ENCODE data around the gene LMBRD1.
"Not testable (repeated sequence)": the region's sequence is repeated elsewhere in the genome, so short reads cannot be mapped to it uniquely, and the experiment has no call there.

LMBRD1 gene

DNA sequence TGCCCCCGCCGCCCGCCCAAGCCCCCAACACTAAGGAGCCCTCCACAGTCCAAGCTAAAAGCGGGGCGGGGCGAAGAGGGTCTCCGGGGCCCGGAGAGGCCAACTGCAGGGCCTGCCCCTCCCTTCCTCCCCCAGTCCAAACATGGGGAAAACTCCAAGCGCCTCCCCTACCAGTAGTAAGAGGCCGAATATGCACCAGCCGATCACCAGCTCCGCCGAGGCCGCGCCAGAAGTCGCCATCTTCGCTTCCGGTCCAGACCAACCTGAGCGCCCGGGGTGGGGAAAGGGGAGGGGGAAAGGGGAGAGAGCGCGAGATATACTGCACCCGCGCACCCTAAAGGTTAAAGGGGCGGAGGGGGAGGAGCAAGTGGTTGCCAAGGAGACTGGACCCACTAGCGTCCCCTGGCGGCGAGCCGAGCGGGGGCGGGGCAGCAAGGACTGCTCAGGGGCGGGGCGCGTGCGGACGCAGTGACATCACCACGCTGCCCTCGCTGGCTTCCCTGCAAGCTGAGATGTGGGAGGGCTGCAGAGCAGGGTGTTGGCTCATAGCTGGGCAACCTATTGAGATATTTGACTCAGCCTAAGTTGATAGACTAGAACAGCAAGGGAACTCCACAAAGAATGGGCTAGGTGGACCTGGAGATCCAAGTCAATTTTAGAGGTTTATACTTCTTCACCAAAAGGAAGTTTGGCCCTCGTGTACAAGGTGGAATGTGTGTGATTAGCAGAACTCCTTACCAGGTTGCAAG lies at the start of gene LMBRD1:
Gene LMBRD1 (minus strand): TSS at position 369 of the 749 bp plus-strand sequence. CDS start 129 bp downstream, at position 240.
- DNase-seq = peak; percentile 97 to 99

DNA sequence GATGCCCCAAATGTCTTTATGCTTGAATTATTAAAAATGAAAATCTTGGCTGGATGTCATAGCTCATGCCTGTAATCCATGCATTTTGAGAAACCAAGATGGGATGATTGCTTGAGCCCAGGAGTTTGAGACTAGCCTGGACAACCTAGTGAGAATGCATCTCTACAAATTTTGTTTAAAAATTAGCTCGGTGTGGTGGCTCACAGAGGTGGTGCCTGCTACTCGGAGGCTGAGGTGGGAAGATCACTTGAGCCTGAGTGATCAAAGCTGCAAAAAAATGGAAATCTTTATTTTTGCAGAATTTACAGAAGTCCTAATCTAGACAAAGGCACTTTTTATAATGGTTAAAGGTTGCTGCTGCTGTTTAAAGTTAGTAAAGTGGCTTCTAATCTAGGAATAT lies 49.5 kb upstream of the LMBRD1 start:
- no peak for DNase-seq

DNA sequence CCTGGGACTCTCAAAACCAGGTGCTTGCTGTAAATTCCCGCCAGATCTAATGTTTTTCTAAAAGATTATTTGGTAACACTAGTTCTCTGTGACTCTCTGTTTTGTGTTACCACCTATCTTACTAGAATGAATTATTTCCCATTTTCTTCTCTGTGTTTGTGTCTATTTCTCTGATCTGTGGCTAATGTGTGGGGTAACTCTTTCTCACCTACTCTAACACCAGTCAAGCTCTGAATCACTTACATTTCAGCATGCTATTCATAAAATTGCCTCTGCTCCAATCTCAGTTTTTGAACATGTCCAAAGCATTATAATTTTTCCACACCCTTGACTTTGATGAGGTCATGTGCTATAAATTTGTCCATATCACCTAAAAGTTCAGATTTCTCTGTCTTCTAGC lies 46.4 kb upstream of the LMBRD1 start:
- DNase-seq = no peak

DNA sequence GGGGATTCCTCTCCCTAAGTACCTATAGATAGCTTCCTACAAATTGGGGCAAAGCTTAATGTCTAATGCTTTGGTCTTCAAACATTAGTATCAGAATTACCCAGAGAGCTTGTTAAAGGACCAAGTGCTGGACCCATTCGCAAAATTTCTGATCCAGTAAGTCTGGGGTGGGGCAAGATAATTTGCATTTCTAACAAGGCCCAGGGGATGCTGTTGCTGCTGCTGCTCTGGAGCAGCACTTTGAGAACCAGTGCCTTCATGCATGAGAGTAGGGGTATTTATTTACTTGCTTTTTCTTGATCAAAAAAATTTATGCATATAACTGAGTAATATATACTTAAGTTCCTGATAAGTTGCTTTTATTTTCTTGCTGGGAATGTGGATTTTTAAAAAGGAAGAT lies 45.1 kb upstream of the LMBRD1 start:
- no peak for DNase-seq

DNA sequence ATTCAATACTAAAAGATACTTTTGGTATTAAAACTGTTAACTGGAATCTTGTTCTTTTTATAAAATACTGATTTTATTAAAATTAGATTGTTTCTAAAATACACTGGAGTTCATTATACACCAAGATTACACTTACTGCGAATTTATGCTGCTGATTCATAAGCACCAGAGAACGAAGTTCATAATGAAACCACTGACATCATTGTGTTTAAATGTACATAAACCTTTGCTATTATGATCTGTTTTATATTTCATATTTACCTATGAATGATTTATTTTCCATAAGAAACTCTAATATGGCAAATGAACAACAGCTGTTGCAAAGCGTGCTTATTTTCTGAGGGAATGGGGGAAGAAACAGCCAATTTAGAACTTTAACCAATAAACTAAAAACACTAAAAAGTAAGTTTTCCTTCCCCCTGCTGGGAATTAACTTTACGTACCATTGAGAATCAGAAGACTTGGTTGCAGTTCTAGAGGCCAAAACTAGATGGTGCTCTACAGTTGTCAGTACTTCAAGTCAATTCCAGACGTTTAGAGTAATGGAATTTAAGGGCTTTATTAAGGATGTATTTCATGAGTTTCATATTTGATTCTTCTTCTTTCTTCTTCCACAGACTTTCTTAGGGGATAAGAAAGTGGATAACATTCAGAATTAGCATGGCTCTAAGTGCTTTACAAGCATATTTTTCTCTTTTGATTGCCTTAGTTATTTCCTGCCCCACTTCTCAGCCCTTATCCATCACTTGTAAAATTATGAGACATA lies 38.8 kb upstream of the LMBRD1 start:
- peak in 1 of 2 donors; percentile 17 for DNase-seq

DNA sequence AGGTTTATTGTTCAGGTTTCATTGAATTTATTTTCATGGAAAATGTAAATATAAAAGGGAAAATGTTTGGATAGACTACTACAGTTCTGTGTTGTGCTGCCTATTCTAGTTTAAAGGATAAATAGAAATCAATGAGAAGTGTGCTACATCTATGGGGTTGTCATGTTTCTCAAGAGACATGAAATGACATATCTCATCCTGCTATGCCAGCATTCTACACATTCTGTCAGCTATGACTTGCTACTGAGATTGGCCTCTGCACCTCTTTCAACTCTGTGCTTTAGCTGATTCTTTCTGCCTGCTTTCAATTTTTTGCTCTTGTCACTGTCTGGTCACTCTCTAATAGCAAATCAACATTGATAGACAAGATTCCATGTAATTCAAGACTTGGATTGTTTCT lies 35.7 kb upstream of the LMBRD1 start:
- no peak for DNase-seq

DNA sequence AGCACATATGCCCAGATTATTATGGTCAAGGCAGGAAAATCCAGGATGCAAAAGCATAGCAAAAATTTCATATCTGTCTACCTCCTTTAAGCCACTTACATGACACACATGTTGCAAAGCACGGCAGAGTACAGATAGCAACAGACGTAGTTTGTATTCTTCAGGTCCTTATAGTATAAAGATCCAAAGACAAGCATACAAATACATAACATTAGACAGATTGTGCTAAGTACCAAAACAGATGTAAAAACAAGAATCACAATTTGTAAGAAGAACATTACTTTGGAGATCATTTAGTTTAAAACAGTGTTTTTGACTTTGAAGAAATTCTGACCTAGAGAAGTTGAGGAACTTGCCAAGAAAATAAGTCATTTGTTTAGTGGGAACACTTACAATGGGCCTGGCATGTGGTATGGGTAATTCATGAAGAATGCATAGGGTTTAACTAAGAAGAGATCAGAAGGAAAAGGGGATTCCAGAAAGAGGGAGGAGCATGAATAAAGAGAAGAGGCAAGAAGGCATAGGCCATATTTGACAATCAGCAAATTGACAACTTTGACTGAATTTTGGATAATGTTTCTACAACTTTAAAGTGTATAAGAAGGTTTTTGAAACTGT lies 30.6 kb upstream of the LMBRD1 start:
- no peak for DNase-seq

DNA sequence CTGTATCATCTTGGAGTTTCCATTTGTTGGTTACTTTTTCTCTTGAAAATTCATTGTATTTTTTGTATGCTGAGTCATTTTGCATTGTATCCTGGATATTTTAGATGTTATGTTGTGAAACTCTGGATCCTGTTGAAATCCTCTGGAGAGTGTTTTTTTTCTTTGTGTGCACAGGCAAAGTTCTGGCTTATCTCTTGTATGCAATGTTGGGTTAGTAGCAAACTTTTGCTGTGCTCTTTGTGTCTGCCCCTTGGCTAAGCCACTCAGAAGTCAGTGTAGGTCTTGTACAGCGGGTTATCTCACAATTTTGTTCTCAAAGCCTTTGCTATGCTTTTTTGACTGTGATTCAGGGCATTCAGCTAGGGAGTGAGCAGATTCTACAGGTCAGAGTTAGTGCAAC lies 29.1 kb upstream of the LMBRD1 start:
- no peak for DNase-seq

DNA sequence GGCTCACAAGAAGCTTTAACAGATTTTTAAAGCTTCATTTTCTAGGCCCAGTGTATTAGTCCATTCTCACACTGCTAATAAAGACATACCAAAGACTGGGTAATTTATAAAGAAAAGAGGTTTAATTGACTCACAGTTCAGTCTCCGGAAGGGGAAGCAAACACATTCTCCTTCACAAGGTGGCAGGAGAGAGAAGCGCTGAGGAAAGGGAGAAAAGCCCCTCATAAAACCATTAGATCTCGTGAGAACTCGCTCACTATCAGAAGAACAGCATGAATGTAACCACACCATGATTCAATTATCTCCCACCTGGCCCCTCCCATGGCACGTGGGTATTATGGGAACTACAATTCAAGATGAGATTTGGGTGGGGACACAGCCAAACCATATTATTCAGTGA lies 27.5 kb upstream of the LMBRD1 start:
- DNase-seq = not testable (repeated sequence)

DNA sequence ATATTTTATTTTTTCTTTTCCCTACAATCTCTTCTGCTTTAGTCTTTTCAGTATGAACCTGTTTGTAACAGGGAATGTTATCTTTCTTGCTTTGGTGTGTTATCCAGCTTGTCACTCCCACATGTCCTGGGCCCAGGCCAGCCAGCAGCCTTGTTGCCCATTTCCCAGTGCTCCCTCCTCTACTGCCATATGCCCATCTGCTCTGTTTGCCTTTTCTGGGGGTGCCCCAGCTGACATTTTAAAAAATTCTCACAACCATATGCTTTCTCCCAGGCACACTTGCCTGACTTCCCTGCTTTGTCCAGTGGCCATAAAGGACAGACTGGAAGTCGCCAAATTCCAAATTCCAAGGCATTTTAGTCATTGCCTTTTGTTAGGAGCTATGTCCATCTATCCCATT lies 23.6 kb upstream of the LMBRD1 start:
- no peak for DNase-seq

DNA sequence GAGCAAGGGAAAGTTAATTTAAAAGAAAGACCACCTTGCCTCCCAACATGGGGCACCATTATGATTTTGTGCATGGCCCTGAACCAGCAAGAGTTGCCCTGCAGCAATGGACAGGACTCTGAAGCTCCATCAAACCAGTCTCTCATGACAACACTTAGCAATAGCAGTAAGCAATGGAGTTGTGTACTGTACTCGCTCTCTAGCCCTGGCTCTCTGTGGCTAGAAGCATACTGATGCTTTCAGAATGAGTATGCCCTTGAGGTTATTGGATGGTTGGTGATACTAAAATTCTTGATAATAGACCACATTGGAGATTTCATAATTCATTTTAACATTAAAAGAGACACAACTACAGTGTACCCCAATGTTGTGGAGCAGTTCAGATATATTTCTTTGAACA lies 23.2 kb upstream of the LMBRD1 start:
- no peak for DNase-seq

DNA sequence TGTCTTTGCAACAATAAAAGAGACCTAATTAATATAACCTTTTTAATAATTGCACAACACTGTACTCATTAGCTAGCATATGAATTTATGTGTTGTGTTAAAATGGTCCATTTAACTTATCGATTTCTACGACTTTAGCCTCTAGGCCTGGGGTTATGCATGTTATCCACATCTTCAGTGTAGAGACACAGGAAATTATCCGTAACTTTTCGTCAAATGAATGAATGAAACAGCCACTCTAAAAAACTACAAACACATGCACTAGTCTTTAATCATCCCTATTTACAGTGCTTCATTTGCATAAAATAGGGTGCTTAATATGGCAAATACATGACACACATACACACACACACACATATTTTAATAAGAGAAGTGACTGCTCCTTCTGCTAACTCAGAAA lies 22.3 kb upstream of the LMBRD1 start:
- DNase-seq = no peak

DNA sequence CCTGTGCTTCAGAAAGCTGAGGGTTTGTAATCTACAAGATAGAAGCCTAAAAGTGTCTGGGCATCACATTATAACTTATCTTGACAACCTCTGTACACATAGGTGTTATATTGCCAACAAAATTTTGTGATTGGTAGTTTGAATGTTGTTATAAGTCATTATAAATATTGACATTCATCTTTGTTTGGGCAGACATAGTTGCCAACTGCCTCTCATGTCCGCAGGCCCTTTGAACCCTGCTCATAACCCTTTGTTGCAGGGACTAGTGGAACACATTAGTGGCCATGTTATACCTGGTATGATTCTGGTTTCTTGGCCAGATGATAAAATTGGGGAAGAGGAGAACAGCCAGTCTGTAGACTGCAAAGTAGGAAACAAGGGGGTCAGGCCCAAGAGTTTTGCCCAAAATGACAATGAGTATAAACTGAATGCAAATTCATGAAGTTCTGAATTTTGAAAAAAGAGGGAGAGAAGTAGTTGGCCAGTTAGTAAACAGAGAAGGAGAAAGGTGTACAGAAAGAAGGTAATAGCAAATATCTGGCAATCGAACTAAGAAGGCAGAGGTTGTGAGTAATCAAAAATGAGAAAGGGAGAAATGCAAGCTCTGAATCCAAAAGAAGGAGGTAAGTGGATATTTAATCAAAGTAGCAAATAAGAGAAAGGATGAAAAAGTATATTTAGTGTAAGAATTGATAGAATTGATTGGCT lies 21.6 kb upstream of the LMBRD1 start:
- DNase-seq = no peak

DNA sequence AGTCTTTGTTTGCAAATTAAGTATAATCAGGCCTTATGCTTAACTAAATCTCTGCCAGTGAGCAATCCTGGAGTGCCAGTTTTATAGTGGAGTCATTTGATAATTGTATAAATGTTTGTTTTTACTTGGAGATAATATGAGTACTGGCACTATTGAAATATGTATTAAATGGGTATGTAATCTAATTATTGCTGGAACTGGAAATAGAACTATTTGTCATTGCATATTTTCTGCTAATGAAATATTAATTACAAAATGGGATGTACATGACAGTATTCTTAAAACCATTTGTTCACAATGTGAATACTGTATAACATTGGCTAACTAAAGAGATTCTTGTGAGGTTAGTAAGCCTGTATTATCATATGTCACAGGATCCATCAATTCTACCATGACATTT lies 20.5 kb upstream of the LMBRD1 start:
- no peak for DNase-seq

DNA sequence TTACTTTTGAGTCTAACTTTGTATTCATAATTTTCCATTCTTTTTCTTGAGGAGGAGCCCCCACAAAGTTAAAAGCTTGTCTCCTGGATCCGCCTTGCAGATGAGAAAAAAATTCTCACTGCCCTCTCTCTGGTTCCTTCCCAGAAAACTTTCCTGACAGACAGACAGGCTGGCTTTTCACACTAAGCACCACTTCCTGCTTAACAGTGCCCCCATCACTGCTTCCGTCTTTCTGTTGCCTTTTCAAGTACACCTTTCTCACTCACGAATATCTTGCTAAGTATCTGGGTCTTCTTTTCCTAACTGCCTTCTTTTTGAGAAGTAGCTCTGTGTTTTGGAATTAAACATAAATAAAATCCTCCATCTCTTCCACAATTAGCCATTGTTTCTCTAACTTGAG lies 19.8 kb upstream of the LMBRD1 start:
- DNase-seq = peak; percentile 7 to 20

DNA sequence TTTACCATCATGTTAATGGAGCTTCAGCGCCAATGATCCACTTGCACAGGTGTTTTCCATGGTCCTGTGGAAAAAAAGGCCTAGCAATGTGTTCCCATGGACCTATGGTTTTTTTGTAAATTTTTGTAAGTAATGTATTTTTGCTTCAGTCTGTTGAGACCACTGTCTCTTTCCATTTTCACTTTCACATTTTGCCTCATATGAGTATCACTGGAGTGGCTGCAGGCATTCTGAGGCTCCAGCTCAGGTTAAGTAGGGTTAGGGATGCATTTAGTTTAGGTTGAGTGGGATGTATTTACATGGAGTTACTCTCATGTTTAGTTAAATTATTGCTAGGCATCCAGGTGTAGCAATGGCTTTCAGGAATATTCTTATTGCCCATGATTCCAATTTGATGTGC lies 19.2 kb upstream of the LMBRD1 start:
- DNase-seq = peak in 1 of 2 donors; percentile 3

DNA sequence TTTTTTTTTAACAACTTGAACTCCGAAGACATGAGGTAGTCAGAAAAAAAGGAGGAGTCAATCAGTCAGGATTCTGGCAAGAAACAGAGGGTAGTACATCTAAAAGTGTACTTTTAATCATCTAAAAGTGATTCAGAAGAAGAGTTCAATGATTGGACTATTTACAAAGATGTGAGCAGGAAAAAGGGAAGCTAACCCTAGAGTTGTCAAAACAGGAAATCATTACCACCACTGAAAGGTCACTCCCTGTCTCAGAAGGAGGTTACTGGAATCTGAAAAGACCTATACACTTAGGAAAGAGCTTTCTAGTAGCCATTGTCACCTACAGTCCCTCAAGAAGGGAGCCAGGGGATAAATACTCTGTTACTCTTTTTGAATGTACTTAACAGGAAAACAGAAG lies 16.7 kb upstream of the LMBRD1 start:
- DNase-seq = no peak

DNA sequence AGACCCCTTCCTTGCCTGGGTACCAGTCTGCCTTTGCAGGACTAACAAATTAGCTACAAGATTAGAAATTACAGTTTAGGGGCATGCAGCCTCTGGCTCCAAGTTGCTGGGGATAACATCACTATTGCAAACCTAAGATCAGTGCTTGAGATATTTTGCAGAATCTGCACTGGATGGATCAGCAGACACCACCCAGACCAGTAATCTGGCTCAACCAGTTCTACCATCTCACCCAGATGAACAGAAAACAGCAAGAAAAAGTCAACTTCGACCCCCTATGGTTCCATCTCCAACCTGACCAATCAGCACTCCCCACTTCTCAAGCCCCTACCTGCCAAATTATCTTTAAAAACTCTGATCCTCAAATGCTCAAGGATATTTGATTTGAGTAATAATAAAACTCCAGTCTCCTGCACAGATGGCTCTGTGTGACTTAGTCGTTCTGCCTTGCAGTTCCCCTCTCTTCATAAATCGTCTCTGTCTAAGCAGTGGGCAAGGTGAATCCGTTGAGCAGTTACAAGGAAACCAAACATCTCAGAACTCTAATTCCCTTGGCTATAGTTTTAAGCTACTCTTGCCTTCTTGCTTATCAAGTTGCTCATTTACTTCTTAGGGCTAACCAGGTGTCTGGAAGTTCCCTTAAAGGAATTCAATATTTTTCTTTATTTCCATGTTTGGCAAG lies 16.1 kb upstream of the LMBRD1 start:
- no peak for DNase-seq

DNA sequence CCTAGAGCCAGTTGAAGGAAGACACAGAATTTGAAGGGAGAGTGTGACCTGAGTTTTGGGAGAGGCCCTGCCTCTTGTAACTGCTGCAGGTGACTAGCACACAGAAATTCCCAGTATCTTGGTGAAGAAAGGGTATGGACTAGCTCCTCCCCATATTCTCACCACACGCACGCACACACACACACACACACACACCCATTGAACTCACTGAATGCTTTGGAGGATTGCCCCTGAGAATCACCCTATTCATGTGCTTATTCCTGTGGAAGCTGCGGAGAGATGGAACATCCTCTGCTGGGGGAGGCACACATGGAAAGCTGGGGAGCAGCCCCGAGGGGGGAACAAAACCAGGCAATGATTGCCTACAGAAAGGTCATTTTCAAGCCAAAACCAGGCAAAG lies 6.2 kb upstream of the LMBRD1 start:
- DNase-seq = no peak

DNA sequence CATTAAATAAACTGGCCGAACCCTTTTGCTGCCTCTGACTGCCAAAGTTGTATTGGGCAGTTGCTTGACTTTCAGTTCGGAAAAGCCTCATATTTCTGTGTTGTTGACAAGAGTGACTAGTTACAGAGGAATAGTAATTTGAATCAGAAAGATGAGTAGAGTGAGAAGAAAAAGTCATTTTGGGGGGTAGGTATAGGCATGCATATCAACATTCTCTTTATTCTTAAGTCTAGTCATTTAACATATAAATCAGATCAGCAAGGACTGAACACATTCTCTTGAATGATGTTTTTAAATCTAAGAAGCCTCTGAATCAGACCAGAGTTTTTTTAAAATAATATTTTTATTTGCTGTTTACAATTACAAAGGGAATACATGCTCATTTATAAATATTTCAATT lies 4.9 kb upstream of the LMBRD1 start:
- DNase-seq = no peak

DNA sequence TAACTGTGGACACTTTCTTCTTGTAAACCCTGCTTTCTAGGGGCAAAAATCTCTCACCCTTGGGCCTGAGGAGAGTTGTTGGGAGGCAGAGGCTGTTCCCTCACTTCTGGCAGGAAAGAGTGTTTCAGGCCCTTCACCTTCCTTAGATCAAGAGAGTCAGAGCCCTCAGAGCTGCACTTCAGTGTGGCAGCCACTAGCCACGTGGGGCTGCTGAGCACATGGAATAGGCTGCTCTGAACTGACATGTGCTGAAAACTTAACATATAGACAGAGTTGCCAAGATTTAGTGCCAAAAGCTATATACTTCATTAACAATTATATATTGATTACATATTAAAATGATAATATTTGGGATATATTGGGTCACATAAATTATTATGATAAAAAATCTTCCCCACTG lies 4.4 kb upstream of the LMBRD1 start:
- DNase-seq = no peak

DNA sequence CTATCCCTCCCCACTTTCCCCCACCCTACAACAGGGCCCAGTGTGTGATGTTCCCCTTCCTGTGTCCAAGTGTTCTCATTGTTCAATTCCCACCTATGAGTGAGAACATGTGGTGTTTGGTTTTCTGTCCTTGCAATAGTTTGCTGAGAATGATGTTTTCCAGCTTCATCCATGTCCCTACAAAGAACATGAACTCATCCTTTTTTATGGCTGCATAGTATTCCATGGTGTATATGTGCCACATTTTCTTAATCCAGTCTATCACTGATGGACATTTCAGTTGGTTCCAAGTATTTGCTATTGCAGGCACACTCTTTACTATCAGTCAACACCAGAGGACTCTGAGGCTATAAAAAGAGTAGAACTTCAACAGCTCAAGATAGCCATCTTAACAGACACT lies 2.0 kb upstream of the LMBRD1 start:
- not testable (repeated sequence) for DNase-seq

Data from activated CD4-positive, alpha-beta T cell treated with anti-CD3 and anti-CD28 coated beads for 4 hours (primary cell).